NCI-H748 (cell line): ENCODE data around the gene ERICH4.
"Not testable (repeated sequence)": the region's sequence is repeated elsewhere in the genome, so short reads cannot be mapped to it uniquely, and the experiment has no call there.

Source experiments
- DNase-seq: peaks from one replicate; lab custom pipeline; 2025; ENCODE audit not compliant: unreplicated experiment; lab: John Stamatoyannopoulos, UW

Gene ERICH4

GRCh38 chr19:41434450-41434849 is 8.5 kb upstream of the ERICH4 start:
- DNase-seq: no peak

DNA sequence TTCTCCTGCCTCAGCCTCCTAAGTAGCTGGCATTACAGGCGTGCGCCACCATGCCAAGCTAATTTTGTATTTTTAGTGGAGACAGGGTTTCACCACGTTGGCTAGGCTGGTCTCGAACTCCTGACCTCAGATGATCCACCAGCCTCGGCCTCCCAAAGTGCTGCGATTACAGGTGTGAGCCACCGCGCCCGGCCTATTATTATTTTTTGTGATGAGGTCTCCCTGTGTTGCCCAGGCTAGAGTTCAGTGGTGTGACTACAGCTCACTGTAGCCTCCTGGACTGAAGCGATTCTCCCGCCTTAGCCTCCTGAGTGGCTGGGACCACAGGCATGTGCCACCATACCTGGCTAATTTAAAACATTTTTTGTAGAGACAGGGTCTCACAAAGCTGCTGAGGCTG is 7.6 kb upstream of the ERICH4 start:
- not testable (repeated sequence) for DNase-seq

DNA sequence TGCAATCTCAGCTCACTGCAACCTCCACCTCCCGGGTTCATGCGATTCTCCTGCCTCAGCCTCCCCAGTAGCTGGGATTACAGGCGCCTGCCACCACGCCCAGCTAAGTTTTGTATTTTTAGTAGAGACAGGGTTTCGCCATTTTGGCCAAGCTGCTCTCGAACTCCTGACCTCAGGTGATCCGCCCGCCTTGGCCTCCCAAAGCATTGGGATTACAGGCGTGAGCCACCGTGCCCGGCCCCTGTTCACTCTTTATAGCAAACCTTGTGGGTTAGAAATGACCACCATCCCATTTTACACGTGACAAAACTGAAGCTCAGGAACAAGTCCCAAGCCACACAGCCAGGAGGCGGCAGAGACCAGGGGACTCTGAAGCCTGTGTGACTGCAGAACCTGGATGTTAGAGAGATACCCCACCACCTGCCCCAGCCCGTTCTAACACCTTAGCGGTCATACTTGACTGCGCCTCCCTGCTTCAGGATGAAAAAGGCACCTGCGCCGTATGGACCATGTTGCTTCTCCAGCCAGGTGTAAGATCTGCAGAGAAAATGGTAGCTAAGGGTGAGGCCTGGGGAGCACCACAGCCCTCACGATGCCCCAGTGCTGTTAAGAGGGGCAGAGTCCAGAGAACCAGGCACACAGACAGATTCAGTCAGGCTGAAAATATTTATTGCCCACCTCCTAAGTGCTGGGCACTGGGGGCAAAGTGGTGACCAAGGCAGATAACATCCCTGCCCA is 6.9 kb upstream of the ERICH4 start:
- no peak for DNase-seq

GRCh38 chr19:41436674-41436951 is 6.3 kb upstream of the ERICH4 start:
- DNase-seq: no peak

GRCh38 chr19:41437944-41438574 is 4.9 kb upstream of the ERICH4 start:
- no peak for DNase-seq

GRCh38 chr19:41439441-41440222 is 3.3 kb upstream of the ERICH4 start, which contains the start of gene DMAC2:
Gene DMAC2, minus strand, starts transcription at chr19:41439912. Its CDS starts 13 bp downstream, at chr19:41439899.
- DNase-seq: peak; percentile 100

DNA sequence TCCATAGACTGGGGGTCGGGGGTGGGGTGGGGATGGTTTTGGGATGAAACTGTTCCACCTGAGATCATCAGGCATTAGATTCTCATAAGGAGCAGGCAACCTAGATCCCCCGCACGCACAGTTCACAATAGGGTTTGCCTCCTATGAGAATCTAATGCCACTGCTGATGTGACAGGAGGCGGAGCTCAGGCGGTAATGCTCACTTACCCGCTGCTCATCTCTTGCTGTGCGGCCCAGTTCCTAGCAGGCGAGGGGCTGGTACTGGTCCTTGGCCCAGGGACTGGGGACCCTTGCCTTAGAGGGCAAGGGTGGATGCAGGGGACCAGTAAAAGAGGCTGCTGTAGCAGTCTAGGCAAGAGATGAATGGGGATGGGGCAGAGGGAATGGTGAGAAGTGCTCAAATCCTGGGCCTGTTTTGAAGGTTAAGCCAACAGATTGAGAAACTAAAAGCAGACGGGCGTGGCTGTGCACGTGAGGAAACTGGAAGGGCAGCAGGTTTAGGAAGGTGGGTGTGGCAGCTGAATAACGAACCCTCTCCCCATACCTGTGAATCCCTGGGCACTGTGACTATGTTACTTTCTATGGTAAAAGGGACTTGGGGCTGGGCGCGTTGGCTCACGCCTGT is 1.5 kb upstream of the ERICH4 start:
- DNase-seq: no peak

- no peak for DNase-seq
Observed at GRCh38 chr19:41443813-41444455, 978 bp downstream of the ERICH4 start.

- no peak for DNase-seq
Observed at GRCh38 chr19:41445575-41445974, 2.6 kb downstream of the ERICH4 start.

DNA sequence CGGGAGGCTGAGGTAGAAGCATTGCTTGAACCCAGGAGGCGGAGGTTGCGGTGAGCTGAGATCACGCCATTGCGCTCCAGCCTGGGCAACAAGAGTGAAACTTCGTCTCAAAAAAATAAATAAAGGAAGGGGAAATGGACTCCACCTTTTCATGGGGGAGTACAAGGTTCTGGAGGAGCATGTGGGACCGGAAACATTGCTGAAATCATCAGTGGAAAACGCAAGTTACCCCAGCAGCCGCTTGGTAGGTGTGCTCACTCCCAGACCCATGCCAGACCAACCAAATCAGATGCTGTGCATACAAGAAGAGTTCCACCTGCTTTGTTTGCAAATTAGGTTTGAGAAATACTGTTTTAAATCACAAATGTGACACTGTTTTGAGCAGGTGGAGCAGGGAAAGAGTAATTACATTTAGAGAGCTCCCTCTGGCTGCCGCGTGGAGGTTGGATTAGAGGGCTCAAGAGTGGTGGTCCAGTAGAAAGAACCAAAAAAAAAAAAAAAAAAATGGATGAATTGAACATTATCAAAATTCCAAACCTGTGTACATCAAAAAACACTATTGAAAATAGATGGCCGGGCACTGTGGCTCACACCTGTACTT is 4.9 kb downstream of the ERICH4 start:
- DNase-seq: no peak

DNA sequence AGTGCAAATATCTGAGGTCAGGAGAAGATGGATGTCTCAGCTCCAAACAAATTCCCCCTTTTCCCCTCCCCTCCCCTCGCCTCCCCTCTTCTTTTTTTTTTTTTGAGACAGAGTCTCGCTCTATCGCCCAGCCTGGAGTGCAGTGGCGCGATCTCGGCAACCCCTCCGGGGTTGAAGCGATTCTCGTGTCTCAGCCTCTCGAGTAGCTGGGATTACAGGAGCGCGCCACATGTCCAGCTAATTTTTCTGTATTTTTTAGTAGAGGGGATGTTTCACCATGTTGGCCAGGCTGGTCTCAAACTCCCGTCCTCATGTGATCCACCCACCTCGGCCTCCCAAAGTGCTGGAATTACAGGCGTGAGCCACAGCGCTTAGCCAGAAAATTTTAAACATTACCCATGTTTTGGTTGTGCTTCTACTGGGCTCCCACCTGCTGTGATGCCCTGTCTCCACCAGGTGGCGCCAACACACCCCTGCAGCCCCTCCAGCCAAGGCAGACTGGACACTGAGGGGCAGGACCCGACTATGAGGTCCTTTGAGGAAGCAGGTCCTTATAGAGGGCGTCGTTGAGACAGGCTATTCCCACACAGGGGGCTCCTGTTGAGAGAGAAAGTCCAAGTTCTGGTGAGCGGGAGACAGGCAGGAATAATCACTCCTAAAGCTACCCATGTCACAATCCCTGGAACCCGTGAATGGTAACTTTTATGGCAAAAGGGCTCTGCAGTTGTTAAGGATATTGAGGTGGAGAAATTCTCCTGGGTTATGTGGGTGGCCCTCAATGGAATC is 6.3 kb downstream of the ERICH4 start:
- peak; percentile 82 for DNase-seq

DNA sequence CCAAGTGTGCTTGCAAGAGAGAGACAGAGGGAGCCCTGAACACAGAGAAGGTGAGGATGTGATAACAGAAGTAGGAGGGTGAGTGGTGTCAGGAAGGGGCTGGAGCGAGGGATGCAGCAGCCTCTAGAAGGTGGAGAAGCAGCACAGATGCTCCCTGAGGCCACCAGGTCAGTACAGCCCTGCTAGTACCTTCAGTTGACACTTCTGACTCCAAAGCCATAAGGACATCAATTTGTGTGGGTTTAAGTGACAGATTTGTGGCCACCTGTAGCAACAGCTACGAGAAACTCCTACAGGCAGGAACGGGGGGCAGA is 6.9 kb downstream of the ERICH4 start:
- DNase-seq: no peak

- DNase-seq: no peak
Observed at GRCh38 chr19:41452584-41453275, 9.8 kb downstream of the ERICH4 start.

DNA sequence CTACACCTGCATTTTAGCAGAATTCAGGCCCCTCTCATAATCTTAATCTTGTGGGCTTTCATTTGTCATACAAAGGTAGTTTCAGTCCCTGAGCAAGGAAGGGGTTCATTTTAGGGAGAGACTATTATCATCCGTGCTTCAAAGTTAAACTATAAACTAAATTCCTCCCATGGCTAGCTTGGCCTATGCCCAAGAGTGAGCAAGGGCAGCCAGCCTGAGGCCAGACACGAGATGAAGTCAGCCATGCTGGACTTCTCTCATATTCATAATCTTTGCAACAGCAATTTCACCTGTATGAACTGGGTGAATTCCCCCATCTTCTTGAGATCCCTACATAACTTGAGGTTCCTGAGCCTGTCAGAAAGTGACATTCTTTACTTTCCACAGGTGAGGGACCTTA is 13.0 kb downstream of the ERICH4 start:
- DNase-seq: no peak

DNA sequence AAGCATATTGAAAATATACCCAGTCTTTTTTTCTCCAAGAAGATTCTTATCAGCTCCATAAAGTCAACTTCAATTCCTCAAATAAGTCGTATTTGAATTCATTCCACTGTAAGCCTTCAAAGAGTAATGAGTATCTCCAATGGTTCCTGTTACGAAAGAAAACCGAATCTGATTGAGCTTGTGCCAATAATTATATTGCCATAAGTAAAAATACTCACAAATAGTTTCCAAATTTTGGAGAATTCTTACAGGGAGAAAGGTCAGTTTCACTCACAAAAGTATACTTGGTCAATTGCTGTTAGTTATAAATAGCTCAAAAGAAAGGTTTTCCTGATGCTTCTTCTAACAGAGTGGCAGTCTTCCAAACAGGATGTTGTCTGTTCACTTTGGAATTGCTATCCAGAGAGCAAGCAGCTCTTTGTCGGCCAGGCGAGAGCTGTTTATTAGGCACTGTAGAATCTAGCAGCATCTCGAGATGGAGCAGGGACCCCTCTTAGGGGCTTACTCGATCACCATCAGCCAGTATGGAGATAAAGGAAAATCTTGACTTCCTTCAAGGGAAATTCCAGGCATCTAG is 13.5 kb downstream of the ERICH4 start:
- no peak for DNase-seq

GRCh38 chr19:41457241-41457640 is 14.3 kb downstream of the ERICH4 start:
- DNase-seq: no peak

DNA sequence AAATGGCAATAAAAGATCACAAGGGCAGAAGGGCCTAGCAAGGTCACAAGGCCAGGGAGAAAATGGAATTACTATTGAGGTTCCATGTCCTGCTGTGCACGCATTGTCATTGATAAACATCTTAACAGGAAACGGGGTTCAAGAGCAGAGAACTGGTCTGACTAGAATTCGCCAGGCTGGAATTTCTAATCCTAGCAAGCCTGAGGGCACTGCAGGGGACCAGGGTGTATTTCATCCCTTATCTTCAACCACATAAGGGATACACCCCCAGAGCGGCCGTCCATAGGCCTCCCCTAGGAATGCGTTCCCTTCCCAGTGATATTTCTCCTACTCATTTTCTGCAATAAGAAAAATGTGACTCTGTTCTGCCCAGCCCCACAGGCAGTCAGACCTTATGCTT is 19.5 kb downstream of the ERICH4 start:
- DNase-seq: no peak

DNA sequence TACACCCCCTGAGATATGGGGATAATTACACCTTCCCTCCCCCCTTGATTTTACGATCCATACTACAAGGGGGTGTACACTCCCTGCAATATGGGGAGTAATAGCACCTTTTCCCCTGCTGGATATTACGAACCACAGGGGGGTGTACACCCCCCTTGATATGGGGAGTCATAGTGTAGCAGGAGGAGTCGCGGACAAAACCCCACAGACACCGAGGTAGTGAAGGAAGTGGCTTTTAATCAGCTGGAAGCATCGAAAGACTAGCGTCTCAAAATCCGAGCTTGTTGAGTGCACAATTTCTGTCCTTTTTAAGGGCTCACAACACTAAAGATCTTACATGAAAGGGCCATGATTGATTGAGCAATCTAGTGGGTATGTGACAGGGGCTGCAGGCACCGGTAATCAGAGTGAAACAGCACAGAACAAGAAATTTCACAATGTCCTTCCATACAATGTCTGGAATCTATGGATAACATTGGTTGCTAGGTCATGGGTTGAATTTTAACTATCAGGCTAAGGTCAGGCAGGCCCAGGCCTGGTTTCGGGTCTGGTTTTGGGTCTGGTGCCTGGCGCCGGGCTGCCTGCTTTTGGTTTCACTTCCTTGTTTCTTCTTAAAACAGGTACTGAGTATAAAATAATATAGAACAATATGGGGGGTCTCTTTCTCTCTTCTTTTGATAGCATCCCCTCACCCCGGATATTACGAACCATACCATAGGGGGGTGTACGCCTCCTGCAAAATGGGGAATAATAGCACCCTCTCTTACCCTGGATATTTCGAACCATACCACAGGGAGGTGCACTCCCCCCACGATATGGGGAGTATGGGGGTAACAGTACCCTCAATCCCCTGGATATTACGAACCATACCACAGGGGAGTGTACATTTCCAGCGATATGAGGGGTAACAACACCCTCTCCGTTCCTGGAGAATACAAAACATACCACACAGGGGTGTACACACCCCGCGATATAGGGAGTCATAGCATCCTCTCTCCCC is 20.6 kb downstream of the ERICH4 start:
- not testable (repeated sequence) for DNase-seq
